HG03571 (cell line): ENCODE measurements around the gene IL22RA2.

ENCODE experiments used
- ATAC-seq: cut with Tn5 transposase; IDR thresholded peaks from one replicate; pipeline ENCODE4 v1.9.1; 2021; ENCODE audit not compliant: unreplicated experiment

The IL22RA2 gene

GRCh38 chr6:137197684-137198645 lies 24.5 kb upstream of the IL22RA2 start:
- ATAC-seq: no peak

- no peak for ATAC-seq
Observed at GRCh38 chr6:137193256-137194070, 20.0 kb upstream of the IL22RA2 start.

- no peak for ATAC-seq
Observed at GRCh38 chr6:137192821-137193220, 19.4 kb upstream of the IL22RA2 start.

GRCh38 chr6:137191670-137192069 lies 18.2 kb upstream of the IL22RA2 start:
- ATAC-seq: no peak

- no peak for ATAC-seq
Observed at GRCh38 chr6:137191236-137191635, 17.8 kb upstream of the IL22RA2 start.

GRCh38 chr6:137190583-137191094 lies 17.2 kb upstream of the IL22RA2 start:
- ATAC-seq: no peak

- ATAC-seq: no peak
Observed at GRCh38 chr6:137188855-137189254, 15.4 kb upstream of the IL22RA2 start.

GRCh38 chr6:137185290-137185689 lies 11.8 kb upstream of the IL22RA2 start:
- ATAC-seq: no peak

GRCh38 chr6:137182654-137183073 lies 9.2 kb upstream of the IL22RA2 start:
- ATAC-seq: no peak

GRCh38 chr6:137181891-137182653 lies 8.6 kb upstream of the IL22RA2 start:
- ATAC-seq: no peak

GRCh38 chr6:137177611-137178010 lies 4.2 kb upstream of the IL22RA2 start:
- no peak for ATAC-seq

- no peak for ATAC-seq
Observed at GRCh38 chr6:137176729-137177128, 3.3 kb upstream of the IL22RA2 start.

GRCh38 chr6:137175868-137176245 lies 2.4 kb upstream of the IL22RA2 start:
- ATAC-seq: no peak

- ATAC-seq: no peak
Observed at GRCh38 chr6:137175157-137175867, 1.9 kb upstream of the IL22RA2 start.

GRCh38 chr6:137172734-137173431 lies 561 bp downstream of the IL22RA2 start:
- no peak for ATAC-seq

GRCh38 chr6:137171824-137172733 lies 1.4 kb downstream of the IL22RA2 start:
- ATAC-seq: no peak

GRCh38 chr6:137171053-137171374 lies 2.4 kb downstream of the IL22RA2 start:
- ATAC-seq: no peak

GRCh38 chr6:137170266-137171052 lies 3.0 kb downstream of the IL22RA2 start:
- ATAC-seq: no peak
